Mammary epithelial cell (primary cell): ENCODE results near the gene RNPEPL1.

ENCODE experiments used
- EZH2 ChIP-seq: IDR thresholded peaks from 2 replicates; pipeline ENCODE4 v1.6.1; 2012; ENCODE audit warnings: low read length, inconsistent platforms, borderline replicate concordance
- TF ChIP-seq, protein P1 (sequence below), 2 donors: IDR thresholded peaks in 1 of 2; conservative IDR thresholded peaks in 1 of 2; 2 replicates each; pipeline ENCODE4 v1.5.1; 2011 to 2012; ENCODE audit warnings: inconsistent platforms in 2 of 2, low read length in 2 of 2, mild to moderate bottlenecking in 2 of 2, control low read depth in 1 of 2, low read depth in 1 of 2; ENCODE audit not compliant: insufficient read depth in 1 of 2; ENCODE audit errors: extremely low read depth in 1 of 2

GRCh38 chr2:240588669-240589068, 20.4 kb downstream of the RNPEPL1 start:
- TF ChIP-seq, protein P1, sequence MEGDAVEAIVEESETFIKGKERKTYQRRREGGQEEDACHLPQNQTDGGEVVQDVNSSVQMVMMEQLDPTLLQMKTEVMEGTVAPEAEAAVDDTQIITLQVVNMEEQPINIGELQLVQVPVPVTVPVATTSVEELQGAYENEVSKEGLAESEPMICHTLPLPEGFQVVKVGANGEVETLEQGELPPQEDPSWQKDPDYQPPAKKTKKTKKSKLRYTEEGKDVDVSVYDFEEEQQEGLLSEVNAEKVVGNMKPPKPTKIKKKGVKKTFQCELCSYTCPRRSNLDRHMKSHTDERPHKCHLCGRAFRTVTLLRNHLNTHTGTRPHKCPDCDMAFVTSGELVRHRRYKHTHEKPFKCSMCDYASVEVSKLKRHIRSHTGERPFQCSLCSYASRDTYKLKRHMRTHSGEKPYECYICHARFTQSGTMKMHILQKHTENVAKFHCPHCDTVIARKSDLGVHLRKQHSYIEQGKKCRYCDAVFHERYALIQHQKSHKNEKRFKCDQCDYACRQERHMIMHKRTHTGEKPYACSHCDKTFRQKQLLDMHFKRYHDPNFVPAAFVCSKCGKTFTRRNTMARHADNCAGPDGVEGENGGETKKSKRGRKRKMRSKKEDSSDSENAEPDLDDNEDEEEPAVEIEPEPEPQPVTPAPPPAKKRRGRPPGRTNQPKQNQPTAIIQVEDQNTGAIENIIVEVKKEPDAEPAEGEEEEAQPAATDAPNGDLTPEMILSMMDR (conservative IDR thresholded peaks at IDR 0.05 in 1 of 2, IDR thresholded peaks at IDR 0.05 in 1 of 2; ENCODE audit: extremely low read depth in 1 of 2, insufficient read depth in 1 of 2, low read depth in 1 of 2, low read length in 2 of 2): no peak
- TF ChIP-seq EZH2: no peak
